ENCODE results near the gene SYNDIG1.
"Not testable (repeated sequence)": the region's sequence is repeated elsewhere in the genome, so short reads cannot be mapped to it uniquely, and the experiment has no call there.

Gene SYNDIG1

GRCh38 chr20:24493661-24494459 lies 24.4 kb downstream of the SYNDIG1 start:
- DNase-seq, result no peak

GRCh38 chr20:24494460-24494920 lies 25.1 kb downstream of the SYNDIG1 start:
- DNase-seq, result no peak

DNA sequence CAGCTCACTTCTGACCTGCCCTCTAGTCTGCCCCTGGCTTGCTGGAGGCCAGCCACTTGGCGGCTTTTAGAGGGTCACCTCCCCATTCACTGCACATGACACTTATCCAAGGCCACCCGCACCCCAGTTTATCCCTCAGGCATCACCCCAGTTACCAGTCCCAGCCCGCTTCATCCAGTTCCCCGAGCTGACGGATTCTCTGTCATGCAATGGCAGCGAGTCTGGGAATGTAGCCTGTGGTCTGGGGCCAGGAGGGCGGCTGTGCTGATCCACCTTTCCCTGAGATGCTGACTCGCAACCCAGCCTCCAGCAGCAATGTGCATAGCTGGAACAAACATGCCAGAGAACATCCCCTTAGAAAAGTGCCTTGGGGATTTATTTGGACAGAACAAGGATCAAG lies 25.8 kb downstream of the SYNDIG1 start:
- no peak for DNase-seq

DNA sequence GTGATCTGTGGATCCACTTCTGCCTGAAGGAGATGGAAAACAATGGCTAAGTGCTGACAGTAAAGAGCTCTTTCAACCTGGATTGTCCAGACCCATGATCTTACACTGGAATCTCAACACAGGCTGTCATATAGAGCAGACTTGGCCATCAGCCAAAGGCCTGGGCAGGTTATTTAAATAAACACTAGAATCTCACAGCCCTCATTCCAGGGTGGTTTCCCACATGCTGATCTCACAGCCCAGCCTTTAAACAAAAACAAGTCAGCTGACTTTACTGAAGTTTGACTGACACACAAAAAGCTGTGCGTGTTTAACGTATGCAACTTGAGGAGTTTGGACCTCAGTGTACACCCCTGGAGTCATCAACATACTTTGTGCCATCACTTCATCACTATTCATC lies 28.4 kb downstream of the SYNDIG1 start:
- no peak for DNase-seq

DNA sequence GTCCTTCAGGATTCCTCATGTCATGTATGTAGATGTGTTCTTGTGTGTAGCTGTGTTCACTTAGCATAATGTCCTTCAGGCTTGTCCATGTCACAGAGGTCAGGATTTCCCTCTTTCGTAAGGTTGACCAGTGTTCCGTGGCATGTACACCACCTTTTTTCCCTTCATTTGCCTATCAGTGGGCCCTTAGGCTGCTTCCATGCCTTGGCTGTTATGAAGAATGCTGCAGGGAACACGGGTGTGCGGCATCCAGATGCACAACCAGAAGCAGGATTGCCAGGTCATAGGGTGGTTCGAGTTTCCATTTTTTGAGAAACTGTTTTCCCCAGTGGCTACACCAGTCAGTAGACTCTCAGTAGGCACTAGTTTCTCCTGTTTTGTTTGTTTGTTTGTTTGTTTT lies 29.2 kb downstream of the SYNDIG1 start:
- DNase-seq, result no peak

DNA sequence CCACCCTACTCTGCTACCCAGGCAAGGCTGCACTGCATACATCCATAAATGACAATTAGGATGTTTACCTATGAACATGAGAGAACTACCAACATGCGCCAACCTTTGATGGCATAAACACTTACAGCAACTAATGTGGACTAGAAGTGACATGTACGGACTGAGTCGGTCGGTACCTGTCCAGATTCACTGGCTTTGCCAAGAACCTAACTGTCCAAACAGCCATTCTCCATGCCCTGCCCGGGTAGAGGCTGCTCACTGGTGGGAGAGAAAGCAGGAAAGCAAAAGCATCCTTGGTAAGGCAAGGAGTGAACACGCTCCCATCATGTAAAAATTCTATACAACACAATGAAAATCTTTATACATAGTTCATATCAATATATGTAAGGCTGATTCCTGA lies 30.0 kb downstream of the SYNDIG1 start:
- no peak for DNase-seq

GRCh38 chr20:24501764-24502556 lies 32.5 kb downstream of the SYNDIG1 start:
- DNase-seq, result no peak

DNA sequence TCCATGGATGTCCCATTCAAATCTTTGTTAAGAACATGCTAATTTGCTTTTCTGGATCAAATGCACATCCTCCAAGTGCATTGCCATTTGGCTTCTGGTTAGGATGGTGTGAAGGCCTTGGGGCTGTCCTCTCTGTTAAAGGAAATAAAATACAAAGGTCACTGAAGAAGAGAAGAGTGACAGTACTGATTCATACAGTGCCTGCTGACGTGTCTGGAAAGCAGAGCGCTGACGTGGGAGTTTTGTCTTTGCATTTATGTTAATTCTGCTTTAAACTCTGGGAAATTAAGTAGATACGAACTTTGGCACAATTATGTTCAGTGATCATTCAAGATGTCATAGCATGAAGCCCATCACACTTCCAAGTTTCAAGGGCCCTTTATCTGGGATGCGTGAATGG lies 33.2 kb downstream of the SYNDIG1 start:
- no peak for DNase-seq

GRCh38 chr20:24503352-24503931 lies 34.0 kb downstream of the SYNDIG1 start:
- DNase-seq, result no peak

DNA sequence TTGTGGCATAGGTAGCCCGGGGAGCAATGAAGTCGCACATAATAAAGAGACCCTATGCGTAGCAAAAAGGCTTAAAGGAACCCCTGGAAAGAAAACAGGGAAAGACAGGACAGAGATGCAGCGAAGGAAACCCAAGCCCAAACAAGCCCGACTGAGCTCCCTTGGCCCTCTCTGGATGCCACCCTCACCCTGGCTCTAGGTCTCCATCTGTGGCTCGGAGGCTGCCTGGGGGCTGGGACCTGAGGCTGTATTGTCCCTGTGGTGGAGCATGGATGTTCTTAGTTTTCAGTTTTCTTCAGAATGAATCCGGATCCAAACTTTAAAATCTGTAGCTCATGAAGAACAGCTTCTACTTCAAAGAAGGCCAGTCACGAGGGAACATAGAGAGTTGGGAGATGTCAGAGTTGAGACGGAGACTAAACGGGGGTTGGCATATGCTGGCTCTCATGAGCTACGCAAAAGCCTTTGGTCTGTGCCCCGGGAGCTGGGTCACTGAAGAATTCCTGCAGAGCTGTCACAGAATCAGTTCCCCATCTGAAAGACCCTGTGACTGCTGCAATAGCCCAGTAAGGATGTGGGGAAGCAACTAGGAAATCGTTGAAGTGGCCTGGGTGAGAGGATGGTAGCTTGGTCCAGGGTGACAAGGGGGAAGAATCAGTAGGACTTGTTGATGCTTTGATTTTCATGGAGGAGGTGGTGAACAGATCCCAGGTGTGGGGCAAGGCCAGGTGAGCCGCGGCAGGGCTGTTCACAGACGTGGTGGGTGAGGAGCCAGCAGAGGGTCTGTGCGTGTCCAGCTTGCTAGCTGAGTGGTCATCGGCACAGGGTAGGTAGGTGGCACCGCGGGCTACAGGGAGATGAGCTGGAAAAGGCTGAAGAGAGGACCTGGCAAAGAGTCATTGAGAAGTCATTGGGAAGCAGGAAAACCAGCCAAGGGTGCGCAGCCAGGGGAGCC lies 35.2 kb downstream of the SYNDIG1 start:
- no peak for DNase-seq

DNA sequence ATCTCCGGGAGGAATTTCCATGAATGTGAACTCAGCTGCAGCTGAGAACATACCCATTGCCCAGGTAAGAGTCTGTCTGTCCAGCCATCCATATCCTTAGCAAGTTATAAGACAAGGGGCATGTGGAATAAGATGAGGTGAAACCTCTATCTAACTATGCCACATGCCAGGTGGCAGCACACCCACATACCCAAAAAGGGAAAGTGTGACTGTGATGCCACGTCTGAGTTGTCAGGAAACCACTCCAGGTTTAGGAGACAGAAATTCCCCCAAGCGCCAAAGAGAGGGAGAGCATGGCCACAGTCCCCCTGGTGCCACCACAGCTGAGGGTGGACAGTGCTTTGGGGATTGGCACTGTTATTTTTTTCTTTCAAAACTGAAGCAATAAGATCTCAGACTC lies 36.7 kb downstream of the SYNDIG1 start:
- no peak for DNase-seq

DNA sequence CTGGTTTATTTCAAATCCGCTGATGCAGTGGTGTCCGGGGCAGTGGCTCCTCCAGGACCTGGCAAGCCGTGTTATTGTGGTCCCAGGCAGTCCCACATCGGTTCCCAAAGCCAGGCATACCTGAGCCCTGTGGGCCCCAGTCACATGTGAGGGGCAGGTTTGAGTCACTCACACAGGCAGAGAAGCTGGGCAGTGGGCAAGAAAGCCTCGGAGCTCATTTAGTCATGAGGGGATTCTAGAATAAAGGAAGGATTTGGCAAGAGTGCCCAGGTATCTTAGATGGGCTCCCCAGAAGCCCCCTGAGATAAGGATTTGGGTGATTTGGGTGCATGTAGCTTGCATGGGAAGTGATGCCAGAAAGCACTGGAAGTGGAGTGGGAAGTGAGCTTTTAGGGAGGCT lies 37.3 kb downstream of the SYNDIG1 start:
- DNase-seq, result no peak

- no peak for DNase-seq
These were observed 37.9 kb downstream of the SYNDIG1 start for GRCh38 chr20:24507182-24507853.

DNA sequence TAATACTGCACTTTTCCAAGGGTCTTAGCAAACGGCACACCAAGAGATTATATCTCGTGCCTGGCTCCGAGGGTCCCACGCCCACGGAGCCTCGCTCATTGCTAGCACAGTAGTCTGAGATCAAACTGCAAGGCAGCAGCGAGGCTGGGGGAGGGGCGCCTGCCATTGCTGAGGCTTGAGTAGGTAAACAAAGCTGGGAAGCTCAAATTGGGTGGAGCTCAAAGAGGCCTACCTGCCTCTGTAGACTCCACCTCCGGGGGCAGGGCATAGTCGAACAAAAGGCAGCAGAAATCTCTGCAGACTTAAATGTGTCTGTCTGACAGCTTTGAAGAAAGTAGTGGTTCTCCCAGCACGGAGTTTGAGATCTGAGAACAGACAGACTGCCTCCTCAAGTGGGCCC lies 43.0 kb downstream of the SYNDIG1 start:
- DNase-seq, result not testable (repeated sequence)

GRCh38 chr20:24518515-24518914 lies 49.1 kb downstream of the SYNDIG1 start:
- no peak for DNase-seq

DNA sequence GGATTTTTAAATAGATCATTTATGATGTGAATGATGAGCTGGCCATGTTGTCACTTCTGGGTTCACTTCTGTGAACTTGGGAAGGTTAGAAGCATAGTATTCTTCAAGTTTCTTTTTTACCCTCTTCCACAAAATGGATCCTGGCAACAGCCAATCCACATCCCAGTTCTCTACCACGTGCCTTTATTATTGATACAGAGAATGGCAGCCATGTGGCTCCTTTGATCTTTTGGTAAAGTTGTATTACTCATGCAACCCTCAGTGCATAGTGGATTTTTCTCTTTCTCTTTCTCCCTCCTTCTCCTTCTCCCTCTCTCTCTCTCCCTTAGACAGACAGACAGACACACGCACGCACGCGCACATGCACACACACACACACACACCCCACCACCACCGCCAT lies 50.0 kb downstream of the SYNDIG1 start:
- no peak for DNase-seq

DNA sequence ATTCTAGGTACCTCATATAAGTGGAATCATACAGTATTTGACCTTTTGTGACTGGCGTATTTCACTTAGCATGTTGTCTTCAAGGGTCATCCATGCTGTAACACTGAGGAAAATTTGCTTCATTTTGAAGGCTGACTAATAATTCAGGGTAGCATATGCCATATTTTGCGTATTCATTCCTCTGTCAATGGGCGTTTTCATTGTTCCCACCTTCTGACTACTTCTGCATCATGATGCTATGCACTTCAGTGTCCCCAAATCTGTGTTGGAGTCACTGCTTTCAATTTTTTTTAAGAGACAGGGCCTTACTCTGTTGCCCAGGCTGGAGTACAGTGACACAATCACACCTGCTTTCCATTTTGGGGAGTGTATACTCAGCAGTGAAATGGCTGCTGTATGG lies 51.6 kb downstream of the SYNDIG1 start:
- DNase-seq, result no peak

DNA sequence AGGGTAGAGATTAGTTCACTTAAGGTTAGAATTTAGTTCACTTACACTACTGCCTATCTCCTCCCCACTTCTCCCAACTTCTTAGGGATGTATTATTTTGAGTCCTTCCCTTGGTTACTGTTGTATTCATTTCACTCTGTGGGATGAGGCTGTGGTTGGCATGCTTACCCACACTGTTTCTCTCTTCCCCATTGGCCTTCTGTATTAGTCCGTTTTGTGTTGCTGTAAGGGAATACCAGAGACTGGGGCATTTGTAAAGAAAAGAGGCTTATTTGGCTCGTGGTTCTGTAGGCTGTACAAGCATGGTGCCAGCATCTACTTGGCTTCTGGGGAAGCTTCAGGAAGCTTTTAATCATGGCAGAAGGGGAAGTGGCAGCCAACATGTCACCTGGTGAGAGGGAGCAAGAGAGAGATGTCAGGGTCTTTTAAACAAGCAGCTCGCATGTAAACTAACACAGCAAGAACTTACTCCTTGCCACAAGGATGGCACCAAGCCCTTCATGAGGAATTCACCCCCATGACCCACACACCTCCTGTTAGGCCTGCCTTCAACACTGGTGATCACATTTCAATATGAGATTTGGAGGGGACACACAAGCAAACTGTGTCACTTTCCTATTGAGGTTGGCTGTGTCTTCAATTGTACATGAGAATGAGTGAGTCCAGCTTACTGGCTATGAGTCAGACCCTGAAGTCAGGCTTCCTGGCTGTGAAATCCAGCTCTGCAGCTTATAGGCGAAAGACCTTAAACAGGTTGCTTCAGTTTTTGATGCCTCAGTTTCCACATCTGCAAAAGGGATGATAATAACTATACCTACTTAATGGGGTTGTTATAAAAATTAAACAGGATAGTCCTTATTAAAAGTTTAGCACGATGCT lies 53.3 kb downstream of the SYNDIG1 start:
- DNase-seq, result no peak

DNA sequence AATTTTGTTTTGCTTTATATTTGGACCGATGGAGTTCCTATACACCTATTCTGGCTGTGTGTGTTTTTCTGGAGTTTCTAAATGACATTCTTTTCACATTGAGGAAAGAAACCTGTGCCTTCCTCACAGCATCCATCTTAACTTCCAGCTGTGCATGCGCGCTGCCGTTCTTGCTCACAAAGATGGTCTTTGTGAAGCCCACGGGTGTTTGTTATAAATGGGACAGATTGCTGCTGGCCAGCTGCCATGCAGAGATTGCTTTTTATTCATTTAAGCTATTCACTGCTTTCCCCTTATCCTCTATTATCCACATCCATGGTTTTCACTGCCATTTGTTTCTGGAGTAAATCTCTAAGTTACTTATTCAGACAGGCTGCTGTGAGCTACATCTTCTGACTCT lies 54.2 kb downstream of the SYNDIG1 start:
- no peak for DNase-seq

- DNase-seq, result no peak
These were observed 59.3 kb downstream of the SYNDIG1 start for GRCh38 chr20:24528583-24529368.
